KOPT-K1 (cell line): ENCODE data around the gene SDK2.

ENCODE experiments used
- H3K27ac ChIP-seq: fragments of 200-600 bp; sonication (generic); 2 replicates; pipeline ENCODE4 v1.5.1; 2016; ENCODE audit warnings: antibody characterized with exemption, mild to moderate bottlenecking, low read depth, low read length; ENCODE audit not compliant: poor library complexity, severe bottlenecking
- H3K36me3 ChIP-seq: fragments of 200-600 bp; sonication (generic); 2 replicates; pipeline ENCODE4 v1.5.1; 2017; ENCODE audit warnings: antibody characterized with exemption, mild to moderate bottlenecking, low read length, moderate library complexity; ENCODE audit not compliant: insufficient read depth
- H3K9me3 ChIP-seq: fragments of 200-600 bp; sonication (generic); 2 replicates; pipeline ENCODE4 v1.5.1; 2017; ENCODE audit warnings: antibody characterized with exemption, low read length, mild to moderate bottlenecking; ENCODE audit not compliant: insufficient read depth, poor library complexity, severe bottlenecking

The SDK2 gene

DNA sequence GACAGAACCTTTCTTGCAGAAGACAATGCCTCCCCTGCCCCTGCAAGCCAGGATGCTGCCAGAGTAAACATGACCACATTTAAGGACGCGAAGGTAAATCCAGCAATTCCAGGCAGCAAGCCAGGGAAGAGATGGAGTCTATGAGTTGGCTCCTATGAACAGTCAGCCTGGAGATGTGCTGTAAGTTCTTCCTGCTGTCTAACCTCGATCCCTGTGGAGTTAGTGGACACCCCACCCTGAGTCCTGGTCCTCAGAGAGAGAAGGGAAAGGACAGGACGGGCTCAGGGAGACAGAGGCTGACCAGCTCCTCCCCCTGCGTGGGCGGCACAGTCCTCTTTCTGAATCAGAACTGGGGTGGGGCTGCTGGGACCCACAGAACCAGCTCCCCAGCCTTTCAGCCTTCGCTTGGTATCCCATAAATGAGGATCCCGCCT lies 357.4 kb downstream of the SDK2 start:
- Histone ChIP-seq H3K27ac (no peak overlapping the region), H3K9me3 (no peaks in the 10 kb centered on the region), H3K36me3 (no peaks in the 10 kb centered on the region)

- no peaks in the 10 kb centered on the region for H3K9me3 ChIP-seq
- H3K36me3 ChIP-seq: no peaks in the 10 kb centered on the region
- H3K27ac ChIP-seq: no peak overlapping the region
These were observed 358.1 kb downstream of the SDK2 start for GRCh38 chr17:73285916-73286862.

DNA sequence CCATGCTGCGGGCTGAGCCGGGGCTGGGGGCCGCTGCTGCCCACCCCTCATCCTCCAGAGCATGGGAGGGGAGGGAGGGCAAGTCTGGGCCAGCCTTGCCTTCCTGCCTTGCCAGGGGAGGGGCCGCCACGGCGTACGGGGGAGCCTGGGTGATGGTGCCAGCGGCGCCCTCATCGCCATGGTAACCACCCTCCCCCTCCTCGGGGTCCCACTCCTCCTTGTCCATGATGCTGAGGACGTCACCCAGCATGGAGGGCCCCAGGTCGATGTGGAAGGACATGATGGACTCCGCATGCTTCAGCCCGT lies 358.7 kb downstream of the SDK2 start:
- no peaks in the 10 kb centered on the region for H3K36me3 ChIP-seq

GRCh38 chr17:73284906-73285602 lies 359.2 kb downstream of the SDK2 start:
- Histone ChIP-seq H3K36me3 (no peaks in the 10 kb centered on the region), H3K9me3 (no peaks in the 10 kb centered on the region), H3K27ac (no peak overlapping the region)

More for the DNA sequence above, 358.7 kb downstream of the SDK2 start:
- no peaks in the 10 kb centered on the region for H3K9me3 ChIP-seq
- no peak overlapping the region for H3K27ac ChIP-seq
